Inferior parietal cortex (tissue), 1 donor: Measurements from ENCODE around the gene EPHA1.
A peak's percentile ranks its signal among the peaks of the same experiment; 100 is the strongest.
"Not testable (repeated sequence)": the region's sequence is repeated elsewhere in the genome, so short reads cannot be mapped to it uniquely, and the experiment has no call there.

Source experiments
- DNase-seq: peaks from one replicate; pipeline ENCODE4 v3.0.0-alpha.2; 2016; ENCODE audit errors: extremely low spot score

EPHA1 gene

DNA sequence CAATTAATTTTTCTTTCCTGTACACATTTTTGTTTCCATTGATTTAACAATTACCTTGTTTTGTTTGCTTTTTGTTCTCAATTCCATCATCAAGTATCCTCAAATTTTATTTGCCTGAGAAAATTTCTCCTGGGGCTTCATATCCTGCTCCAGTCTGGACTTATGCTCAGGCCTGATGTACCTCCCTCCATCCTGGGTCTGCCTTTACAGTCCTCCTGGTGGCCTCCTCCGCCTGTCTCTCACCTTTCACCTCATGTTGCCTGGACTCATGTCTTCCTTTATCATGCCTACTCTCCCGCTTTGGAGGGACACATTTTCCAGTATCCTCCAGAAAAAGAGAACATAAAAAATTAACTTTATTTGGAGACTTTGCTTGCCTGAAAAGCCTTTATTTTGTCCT, 22.5 kb upstream of the EPHA1 start:
- DNase-seq: no peak

DNA sequence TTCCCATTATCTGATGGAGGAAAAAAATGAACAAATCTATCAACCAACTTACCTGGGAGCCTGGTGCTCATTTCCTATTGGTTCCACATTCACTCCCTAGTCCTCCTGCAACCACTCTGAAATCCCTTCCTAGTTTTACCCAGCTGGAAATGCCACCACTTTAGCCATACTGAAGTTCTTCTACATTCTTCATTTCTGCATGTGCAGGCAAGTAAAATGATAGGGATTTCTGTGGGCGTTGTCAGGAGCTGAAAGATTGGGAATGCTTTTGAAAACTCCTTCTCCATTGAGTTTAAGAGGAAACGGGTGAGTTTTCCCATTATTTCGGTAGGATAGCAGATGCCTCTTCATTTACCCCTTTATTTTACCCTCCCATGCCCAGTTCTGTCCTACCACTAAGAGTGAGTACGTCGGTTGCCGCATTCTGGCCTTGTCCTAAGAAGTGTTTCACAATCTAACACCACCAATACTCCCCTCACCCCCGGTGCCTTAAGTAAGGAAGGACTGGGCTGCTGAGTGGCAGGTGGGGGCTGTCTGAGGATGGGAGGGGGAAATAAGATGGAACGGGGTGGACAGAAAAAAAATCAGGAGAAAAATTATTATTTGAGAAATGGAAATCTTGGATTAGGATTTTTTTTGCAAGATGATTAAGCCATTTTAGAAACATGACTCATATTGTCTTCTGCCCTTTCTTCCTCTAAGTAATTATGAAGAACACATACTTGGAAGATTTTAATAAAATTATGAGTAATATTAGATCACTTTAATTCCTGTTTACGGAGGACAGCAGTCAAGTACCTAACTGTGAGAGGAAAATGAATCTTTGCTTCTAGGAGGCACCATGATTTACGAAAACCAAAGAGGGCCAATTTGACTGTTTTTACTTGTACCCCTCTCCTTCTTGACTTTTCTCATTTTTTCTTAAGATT, 21.4 kb upstream of the EPHA1 start:
- no peak for DNase-seq

DNA sequence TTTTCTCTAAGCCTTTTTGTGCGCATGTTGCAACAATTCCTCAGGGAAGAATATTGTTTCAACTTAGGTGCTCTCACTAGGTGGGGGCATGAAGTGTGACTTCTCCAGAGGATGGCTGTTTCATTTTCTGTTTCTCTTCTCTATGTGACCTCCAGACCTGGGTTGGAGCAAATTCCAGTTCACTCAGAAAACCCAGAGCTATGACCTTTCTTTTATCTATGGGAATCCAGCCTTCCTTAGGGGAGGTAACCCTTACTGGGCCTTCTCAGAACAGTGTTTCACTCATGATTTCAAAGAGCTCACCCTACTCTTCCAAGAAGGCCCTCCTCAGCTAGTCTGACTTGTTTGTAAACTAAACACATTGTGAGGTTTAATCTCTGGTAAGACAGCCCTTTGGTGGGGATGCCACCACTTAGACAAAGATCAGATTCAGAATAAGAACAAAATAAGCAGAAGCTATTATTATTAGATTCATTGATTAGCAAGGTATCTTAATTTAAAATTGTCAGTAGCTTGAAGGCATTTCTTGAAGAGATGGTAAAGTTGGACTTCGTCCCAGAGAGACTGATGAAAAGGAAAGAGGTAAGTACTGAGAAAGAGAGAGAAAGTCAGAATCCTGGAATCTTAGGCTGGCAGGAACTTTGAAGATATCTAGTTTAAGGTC, 18.0 kb upstream of the EPHA1 start:
- DNase-seq: peak; percentile 44

DNA sequence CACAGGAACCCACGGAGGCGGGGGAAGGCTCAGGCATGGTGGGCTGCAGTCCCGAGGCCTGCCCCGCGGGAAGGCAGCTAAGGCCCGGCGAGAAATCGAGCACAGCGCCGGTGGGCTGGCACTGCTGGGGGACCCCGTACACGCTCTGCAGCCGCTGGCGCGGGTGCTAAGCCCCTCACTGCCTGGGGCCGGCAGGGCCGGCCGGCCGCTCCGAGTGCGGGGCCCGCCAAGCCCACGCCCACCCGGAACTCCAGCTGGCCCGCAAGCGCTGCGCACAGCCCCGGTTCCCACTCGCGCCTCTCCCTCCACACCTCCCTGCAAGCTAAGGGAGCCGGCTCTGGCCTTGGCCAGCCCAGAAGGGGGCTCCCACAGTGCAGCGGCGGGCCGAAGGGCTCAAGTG, 15.8 kb upstream of the EPHA1 start:
- not testable (repeated sequence) for DNase-seq

DNA sequence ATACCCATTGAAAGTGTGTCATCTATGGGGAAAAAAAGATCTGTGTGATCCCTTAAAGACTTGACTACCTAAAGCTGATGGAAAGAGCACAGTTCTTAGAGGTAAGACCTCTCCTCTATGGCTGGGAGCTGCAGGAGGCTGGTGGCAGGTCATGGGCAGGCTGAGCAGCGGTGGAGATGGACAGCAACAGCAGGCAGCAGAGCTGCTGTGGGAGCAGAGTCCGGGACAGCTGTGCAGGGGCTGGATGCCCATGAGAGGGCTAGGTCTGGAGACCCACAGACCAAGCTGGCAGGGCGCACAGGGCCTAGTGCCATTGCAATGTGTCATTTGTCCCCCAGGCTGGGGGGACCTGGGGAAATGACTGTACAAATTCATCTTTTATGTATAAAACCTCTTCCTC, 13.4 kb upstream of the EPHA1 start:
- DNase-seq: no peak

DNA sequence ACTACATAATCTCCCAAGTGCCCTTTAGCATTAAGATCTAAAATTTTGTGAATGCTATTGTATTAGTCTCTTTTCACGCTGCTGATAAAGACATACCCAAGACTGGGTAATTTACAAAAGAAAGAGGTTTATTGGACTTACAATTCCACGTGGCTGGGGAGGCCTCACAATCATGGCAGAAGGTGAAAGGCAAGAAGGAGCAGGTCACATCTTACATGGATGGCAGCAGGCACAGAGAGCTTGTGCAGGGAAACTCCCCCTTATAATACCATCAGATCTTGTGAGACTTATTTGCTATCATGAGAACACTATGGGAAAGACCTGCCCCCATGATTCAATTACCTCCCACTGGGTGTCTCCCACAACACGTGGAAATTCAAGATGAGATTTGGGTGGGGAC, 12.0 kb upstream of the EPHA1 start:
- not testable (repeated sequence) for DNase-seq

DNA sequence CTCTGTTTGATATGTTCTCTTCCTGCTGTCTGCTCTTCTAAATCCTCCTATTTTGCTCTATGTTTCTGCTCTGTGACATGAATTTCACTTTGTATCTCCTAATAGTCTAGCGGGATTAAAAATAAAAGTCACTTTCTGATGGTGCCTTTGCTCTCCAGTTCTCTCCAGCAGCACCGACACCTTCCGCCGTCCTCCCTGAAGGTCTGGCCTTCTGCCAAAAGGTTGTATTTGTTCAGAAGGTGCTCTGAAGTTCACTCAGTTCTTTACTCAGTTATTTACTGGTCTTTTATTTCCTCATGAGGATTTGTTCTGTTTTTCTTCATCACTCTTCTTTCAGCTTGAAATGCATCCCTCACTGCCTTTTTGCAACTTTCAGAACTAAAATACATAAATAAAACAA, 11.2 kb upstream of the EPHA1 start:
- no peak for DNase-seq

DNA sequence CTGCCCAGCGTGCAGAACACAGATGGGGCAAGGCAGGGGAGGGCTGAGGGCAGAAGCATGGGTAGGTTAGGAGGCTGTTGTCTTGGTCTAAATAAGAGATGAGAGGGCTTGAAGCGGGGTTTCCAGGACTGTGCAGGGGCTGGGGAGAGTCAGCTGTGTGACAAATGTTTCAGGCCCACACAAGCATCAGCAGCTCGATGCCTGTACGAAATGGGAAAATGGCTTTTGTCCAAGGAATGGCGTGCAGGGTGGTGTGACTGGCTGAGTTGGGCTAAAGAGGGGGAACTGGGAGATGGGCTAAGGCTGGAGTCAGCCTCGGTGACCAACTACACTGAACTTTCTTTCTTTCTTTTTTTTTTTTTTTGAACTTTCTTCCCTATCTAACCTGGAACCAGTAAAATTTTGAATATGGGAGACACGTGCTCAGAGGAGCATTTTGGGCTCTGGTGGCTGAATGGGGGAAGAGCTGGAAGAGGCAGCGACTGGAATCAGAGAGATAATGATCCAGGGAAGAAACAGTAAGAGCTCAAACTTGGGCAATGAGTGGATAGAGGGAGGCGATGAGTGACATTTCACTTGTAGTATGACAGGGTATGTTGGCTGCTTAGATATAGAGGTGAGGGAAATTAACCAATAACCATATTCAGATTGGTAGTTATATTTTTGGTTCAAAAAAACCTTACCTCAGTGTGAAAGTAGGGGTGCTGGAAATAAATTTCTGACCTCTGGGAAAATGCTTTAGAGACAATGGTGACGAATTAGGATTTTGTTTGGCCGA, 10.2 kb upstream of the EPHA1 start:
- no peak for DNase-seq

DNA sequence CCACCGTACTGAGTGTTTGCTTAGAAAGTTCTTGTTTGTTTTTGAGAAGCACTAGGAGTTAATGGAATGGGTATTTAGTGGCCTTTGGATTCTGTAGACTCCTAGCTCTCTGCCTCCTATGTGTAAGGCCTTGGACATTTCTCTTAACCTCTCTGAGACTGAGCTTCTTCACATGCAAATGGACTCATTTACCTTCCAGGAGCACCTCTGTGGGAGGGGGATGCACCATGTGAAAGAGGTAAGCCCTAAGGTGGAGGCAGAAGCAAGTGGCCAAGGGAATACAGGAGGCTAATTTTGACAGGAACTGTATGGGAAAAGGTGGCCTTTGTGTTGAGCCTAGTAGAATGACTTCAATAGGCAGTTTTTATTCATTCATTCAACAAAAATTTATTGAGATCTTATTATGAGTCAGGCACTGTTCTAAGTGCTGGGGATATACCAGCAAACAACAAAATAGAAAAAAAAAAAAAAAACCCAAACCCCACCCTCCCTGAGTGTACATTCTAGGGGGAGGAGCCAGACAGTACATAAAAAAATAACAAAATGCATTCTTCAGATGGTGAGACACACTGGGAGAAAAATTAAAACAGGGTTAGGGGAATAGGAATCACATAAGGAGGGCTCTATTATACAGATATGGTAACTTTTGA, 9.2 kb upstream of the EPHA1 start:
- no peak for DNase-seq

DNA sequence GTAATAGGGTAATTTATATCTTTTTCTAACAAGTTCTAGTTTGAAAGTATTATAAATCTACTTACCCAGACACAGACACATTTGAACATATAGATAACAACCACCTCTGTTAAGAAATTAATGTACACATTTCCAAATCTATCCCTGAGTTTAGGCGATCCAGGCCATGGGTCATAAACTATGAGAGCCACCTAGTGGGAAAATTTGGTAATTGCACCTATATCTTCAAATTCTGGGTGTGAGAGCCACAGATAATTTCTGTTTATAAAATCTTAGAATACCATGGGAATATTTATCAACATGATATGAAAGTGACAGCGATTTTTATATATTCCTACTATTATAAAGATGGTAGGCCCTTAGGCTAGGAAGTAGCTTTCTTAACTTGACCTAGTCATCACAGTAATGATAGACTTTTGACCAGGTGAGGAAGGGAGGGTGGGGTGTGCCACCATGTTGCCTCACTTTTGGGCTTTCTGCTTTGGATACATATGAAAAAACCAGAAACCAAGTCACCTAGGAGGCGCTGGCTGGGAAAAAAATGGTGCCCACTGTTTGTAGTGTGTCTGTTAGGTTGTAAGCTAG, 8.0 kb upstream of the EPHA1 start:
- DNase-seq: peak; percentile 88

DNA sequence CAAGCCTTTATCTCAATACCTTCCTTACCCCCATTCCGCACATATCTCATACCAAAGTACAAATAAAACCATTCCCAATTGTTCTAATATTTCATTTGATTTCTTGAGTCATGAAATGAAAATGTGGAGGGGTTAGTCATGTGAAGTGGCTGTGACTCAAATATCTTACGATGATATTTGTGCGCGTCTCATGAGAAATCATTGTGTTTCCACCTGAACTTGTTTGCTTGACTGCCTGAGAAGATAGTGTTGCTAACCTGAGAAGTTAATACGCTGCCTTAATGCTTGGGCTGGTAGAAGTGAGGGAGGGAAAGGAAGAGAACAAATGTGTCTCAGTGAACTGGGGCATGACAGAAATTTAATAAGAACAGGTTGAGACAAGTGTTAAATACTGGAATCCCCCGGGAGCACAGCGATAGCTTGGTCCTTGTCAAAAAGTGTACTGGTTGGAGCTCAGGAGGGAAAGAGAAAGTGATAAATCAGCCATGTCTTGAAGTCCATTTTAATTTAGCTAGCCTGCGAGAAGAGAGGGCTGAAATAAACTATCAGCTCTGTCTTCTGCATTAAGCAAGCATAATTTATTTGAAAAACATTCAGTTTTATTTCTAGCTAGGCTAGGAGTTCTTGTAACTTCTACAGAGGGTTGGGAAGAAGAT, 7.2 kb upstream of the EPHA1 start:
- DNase-seq: no peak

DNA sequence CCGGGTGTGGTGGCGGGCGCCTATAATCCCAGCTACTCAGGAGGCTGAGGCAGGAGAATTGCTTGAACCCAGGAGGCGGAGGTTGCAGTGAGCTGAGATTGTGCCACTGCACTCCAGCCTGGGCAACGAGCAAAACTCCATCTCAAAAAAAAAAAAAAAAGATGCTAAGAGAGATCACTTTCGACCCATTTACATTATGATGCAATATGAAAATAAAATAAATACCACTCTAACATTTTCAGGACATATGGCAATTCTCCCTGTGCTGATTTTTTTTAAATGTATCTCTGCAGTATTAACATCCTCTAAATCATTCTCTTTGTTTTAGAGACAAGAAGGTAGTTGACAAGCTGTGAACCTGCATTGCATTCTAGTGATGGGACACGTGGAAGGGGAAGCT, 6.6 kb upstream of the EPHA1 start:
- not testable (repeated sequence) for DNase-seq

DNA sequence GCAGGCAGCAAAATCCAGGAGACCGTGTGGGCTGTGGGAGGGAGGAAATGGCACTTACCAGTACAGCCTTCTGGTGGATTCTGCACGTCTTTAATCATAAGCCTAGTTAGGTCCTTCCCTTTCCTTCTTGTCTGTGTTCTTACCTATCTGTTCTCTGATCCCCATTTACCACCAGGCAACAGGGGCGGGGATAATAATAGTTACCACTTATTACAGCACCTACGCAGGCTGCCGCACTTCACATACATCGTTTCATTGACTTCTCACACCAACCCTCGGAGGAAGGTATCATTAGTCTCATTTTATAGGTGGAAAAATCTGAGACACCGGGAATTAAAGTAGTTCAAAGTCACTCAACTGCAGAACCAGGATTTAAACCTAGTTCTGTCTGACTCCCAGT, 4.5 kb upstream of the EPHA1 start:
- DNase-seq: no peak

DNA sequence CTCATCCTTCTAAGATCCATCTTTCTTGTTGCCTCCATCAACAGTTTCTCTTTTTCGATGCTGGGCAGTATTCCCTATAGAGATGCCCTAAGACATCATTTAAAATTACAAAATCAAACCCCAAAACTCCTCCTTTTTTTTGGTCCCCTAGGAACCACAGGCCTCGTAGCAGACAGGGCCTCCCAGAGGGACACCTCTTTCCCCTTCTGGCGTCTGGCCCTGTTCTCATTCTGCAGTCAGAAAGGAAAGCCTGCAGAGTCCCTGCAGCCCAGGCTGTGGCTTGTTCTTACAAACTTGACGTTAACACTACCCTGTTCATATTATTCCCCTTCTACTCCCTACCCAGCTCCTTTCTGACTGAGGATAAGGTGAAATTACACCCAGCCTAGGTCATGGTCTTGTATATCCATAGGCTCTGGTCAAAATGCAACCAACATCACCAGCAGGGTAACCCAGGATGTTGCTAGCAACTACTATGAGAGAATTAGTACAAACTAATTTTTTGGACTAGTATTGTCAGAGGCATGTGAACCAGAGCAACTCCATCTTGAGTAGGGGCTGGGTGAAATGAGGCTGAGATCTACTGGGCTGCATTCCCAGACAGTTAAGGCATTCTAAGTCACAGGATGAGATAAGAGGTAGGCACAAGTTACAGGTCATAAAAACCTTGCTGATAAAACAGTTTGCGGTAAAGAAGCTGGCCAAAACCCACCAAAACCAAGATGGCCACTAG, 3.5 kb upstream of the EPHA1 start:
- DNase-seq: no peak

DNA sequence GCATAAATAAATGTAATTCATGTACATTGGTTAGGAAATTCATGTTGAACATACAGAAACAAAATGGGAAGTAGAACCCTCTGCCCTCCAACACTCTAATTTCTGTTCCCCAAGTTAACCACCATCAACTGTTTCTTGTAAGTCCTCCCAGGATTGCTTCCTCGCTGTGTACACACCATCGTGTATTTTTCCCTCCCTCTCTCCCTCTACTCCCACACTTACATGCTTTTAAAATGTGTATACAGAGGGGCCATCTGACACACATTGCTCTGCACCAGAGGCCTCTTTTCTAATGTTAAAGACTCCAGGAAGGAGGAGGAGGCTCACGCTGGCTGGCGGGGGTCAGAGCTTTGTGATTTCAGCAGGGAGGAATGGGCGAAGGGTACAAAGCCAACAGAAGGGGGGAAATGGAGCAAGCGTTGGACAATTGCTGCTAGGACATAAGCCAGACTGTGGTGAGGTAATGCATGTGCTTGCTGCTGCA, 1.9 kb upstream of the EPHA1 start:
- no peak for DNase-seq

DNA sequence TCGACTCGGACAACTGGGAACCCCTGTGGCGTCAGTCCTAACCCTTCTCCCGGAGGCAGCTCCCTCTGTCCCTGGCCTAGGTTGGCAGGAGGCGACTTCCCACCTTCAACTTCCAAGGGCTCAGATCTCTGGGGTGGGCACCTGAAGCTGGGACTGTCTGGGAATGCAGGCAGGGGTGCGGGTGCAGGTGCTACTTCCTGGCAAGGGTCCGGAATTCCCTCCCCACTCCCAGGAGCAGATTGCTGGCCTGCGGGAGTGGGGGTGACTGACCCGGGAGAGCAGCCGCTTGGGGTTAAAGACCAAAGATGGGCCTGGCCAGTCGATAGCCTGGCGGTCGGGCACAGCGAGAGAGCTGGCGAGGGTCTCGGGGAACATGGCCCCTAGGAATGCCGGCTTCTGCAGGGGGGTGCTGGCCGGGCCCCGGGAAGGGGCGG, 387 bp downstream of the EPHA1 start:
- no peak for DNase-seq

DNA sequence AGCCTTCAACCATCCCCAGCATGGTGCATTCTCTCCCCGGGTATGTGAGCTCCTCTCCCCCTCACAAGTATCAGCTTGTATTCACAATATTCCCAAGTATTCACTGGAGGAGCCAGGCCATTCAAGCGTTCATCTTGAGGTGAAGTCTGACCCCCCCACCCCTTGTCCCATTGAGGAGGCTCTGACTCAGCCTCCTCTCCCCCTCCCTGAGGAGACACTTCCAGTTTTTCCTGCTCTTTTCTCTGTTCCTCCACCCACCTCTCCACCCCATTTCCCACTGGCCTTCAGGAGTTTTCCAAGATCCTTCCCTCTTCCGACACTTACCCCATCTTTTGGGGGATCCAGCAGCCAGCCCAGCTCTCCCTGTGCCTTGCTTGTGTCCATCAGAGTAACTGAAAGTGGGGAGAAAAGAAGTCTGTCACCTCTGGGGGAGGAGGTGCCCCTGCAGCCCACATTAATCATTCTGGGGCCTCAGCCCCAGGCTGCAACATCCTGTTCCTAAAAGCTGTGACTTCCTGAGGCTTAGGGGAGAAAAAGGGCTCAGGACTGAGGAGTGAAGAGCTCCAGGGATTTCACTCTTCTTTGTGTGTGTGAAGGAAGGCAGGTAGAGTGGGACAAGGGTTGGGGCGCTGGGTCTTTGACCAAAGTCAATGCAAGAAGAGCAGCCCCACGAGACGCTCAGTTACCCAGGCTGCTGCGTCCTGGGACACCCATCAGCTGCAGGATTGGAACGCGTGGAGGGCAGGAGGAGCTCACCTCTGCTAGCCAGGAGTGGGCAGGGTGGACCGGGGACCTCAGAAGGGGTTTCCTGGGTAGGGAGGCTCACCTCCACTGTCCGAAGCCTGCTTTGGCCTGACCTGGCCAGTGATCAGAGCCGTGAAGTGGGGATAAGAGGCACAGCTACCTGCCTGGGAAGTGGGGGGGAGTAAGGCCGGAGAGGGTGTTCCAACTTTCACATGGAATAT, 1.1 kb downstream of the EPHA1 start:
- DNase-seq: no peak

DNA sequence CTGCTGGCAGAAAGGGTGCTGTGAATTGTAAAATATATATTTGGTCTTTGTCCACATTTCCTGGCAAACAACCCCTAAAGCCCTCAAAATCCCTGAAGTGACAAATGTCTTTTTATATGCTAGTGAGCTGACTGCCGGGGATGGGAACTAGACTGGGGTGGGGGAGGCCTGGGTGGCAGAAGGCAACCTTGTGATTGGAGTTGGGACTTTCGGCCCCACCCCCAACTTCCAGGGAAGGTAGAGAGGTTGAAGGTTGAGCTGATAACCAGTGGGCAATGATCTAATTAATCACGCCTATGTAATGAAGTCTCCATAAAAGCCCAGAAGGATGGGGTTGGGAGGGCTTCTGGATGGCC, 2.7 kb downstream of the EPHA1 start:
- DNase-seq: no peak
